HG03439 (cell line): ENCODE measurements around the gene STING1.
"Not testable (repeated sequence)": the region's sequence is repeated elsewhere in the genome, so short reads cannot be mapped to it uniquely, and the experiment has no call there.

Experiments
- ATAC-seq: cut with Tn5 transposase; IDR thresholded peaks from one replicate; pipeline ENCODE4 v1.9.1; 2021; ENCODE audit warnings: mild to moderate bottlenecking, moderate library complexity; ENCODE audit not compliant: unreplicated experiment

Gene STING1

DNA sequence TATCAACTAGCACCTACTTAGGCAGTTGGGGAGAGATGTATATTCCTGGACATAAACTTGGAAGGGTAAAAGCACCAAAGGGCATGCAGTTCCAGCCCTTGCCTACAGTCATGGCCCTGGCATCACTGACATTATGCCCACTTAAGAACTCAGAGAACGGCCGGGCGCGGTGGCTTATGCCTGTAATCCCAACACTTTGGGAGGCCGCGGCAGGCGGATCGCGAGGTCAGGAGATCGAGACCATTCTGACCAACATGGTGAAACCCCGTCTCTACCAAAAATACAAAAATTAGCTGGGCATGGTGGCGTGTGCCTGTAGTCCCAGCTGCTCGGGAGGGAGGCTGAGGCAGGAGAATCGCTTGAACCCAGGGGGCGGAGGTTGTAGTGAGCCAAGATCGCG lies 42.1 kb downstream of the STING1 start:
- ATAC-seq = not testable (repeated sequence)

DNA sequence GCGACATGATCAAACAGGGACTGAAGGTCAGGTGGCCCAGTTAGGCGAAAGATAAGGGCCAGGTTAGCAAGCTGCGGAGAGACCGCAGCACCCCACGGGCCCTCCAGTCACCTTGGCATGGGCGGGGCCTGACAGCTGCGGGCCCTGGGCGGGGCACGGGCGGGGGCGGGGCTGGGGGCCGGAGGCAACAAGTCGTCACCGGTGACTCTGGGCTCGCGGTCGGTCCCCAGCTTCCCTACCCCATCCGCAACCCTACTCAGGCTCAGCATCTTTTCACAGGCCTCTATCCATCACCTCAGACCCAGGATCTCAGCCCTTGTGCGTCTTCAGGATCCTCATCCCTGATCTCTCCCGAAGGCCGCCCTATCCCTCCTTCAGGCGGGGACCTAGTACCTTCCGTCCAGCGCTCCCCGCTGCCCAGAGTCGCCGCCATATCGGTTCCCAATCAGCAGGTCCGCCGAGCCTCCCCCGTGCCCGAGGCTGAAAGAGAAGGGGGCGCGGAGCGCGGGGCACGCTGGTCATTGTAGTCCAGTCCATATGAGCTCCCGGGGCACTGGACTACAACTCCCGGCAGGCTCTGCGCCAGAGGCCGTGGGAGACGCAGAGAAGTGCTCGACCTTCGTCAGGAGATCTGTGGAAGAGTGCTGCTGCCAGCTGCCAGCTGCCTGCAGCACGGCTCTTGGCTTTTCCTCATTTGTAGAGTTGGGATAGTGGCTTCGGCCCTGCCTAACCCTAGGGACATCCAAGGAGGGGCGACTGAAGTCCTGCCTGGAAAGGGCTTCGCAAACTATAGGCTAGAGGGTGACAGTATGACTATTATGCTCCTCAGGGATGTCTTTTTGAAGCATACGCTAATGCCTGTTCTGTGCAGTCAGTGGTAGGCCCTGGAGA lies 43.3 kb downstream of the STING1 start, which contains the start of gene DNAJC18:
Gene DNAJC18, minus strand, starts transcription at position 513 of the 891 bp plus-strand sequence. Its CDS starts 80 bp downstream, at position 433.
- ATAC-seq = peak; percentile 90

DNA sequence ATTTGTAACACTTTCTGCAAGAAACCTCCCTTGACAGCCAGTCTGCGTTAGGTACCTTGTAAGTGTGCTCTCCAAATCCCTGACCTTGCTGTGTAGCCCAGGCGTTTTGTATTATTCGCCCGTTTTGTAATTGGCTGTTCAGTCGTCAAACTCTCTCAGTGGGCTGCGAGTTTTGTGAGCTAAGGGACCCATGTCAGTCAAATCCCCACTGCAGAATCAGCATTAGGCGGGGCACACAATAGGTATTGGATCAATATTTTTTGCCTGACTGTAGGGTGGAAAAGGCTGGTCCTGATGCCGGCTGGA lies 43.9 kb downstream of the STING1 start:
- ATAC-seq = peak; percentile 2

DNA sequence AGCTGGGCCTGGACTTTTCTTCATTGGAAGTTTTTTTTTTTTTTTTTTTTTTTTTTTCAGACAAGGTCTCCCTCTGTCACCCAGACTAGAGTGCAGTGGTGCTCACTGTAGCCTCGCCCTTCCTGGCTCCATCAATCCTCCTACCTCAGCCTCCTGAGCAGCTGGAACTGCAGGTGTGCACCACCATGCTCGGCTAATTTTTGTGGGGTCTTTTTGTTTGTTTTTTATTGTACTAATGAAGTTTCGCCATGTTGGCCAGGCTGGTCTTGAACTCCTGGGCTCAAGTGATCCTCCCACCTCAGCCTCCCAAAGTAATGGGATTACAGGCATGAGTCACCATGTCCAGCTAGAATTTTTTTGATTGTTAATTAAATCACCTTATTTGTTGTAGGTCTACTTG lies 46.9 kb downstream of the STING1 start:
- no peak for ATAC-seq

DNA sequence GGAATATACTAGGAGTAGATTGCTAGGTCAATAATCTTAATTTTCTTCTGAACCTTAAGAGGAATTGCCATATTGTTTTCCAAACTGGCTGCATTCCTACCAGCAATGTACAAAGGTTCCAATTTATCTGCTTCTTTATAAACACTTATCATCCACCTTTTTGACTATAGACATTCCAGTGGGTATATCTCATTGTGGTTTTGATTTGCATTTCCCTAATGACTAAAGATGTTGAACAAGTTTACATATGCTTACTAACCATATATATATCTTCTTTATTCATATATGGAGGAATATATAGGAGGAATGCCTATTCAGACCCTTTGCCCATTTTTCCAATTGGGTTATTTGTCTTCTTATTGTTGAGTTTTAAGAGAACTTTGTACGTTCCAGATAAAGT lies 50.9 kb downstream of the STING1 start:
- ATAC-seq = no peak

DNA sequence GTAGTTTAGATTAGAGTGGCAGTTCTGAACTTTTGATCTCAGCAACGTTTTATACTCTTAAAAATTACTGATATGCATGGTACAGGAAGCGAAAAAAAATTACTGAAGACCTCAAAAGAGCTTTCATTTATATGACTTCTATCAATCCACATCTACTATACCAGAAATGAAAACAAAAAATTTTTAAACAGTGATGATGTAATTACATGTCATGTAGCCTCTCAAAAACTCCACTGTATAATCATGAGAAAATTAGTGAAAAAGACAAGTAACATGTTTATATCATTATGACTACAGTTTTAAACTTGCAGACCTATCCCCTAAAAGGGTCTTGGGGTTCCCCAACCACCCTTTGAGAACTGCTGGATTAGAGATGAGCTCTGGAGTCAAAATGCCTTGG lies 52.5 kb downstream of the STING1 start:
- no peak for ATAC-seq

DNA sequence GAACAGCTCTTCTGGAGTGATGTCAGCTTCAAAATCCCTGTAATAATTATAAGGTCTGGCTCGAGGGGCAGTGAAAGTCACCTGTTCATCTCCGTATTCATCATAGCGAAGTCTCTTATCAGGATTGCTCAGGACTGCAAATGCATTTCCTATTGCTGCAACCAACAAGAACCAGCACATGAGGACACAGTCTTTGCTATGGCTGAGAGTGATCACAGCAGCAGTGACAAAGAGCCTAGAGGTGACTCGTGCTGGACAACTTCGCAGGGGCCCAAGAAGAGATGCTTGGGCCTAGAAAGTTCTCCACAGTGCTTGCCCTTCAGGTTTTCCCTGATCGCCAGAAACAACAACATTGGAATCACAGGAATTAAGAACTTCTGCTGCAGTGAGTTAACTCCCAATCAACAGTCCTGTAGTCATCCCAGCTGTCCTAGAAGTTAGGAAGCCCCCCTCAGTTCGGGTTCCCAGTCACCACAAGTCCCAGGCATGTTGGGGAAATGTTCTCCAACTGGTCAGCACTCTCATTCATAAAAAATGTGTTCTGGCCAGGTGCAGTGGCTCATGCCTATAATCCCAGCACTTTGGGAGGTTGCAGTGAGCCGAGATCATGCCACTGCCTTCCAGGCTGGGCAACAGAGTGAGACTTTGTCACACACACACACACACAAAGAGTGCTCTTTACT lies 56.2 kb downstream of the STING1 start:
- ATAC-seq = no peak
